ELF-1 (cell line): Measurements from ENCODE around the gene TSC1.
A peak's percentile ranks its signal among the peaks of the same experiment; 100 is the strongest.
"Not testable (repeated sequence)": the region's sequence is repeated elsewhere in the genome, so short reads cannot be mapped to it uniquely, and the experiment has no call there.

Experiments
- DNase-seq: peaks from one replicate; pipeline ENCODE4 v3.0.0-alpha.2; 2016; ENCODE audit warnings: low read depth, low spot score

TSC1 gene

DNA sequence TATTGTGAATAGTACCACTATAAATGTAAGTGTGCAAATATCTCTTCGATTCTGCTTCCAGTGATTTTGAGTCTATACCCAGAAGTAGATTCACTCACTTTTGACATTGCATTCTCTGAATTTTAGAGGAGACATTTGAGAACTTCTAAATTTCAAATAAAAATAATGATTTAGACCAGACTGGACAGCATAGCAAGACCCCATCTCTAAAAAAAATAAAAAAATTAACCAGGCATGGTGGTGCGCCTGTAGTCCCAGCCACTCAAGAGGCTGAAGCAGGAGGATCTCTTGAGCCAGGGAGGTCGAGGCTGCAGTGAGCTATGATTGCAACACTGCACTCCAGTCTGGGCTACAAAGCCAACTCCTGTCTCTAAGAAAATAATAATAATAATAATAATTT is 32.2 kb upstream of the TSC1 start:
- DNase-seq: no peak

DNA sequence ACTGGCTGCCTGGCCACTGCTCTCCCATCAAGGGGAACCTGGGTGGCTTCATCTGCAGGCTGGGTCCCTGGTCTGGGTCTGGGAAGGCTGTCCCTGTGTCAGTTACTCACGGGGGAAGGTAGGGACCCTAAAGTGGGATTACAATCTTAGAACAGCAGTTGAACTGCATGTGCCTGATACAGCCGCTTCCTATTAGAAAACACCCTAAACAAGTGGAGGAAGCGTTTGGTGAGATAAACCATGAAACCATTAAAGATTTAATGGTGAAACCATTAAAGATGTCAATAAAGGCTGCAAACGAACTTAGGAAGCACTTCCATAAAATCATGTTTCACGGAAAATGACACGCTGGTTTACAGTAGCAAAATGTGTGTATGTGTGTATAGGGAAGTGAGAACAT is 31.5 kb upstream of the TSC1 start:
- DNase-seq: no peak

DNA sequence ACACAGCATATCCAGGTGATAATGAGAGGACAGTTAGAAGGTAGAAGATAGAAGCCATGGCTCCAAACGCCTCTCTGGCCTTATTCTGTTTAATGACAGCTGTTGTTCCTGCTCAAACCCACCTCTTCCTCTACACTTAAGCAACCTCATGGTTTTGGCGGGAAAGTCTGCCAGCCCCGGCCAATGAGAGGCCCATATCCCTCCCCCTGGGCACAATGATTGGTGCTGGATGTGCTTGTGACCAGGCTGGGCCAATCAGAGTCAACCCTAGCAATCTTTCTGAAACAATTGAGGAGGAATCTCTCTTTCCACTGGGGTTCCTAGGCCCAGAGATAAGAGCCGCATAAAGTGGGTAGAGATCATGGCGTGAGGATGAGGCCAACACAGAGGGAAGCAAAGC is 29.3 kb upstream of the TSC1 start:
- peak; percentile 44 for DNase-seq

DNA sequence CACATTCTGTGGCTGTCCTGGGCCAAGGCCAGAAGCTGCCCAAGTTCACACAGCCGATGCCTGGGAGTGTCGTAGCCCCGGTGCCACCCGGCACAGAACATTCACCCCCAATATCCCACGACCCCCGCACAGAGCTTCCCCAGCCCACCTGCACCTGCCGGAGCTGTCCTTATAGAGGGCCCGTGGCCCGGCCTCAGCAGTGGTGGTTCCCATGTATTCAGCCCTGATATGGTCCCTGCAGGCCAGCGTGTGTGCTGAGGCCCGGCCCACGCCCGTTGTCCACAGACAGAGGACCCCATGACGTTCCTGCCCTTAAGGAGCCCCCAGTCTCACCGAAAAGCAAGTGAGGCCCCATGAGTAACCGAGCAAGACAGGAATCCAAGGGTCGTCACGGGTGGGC is 28.8 kb upstream of the TSC1 start:
- no peak for DNase-seq

DNA sequence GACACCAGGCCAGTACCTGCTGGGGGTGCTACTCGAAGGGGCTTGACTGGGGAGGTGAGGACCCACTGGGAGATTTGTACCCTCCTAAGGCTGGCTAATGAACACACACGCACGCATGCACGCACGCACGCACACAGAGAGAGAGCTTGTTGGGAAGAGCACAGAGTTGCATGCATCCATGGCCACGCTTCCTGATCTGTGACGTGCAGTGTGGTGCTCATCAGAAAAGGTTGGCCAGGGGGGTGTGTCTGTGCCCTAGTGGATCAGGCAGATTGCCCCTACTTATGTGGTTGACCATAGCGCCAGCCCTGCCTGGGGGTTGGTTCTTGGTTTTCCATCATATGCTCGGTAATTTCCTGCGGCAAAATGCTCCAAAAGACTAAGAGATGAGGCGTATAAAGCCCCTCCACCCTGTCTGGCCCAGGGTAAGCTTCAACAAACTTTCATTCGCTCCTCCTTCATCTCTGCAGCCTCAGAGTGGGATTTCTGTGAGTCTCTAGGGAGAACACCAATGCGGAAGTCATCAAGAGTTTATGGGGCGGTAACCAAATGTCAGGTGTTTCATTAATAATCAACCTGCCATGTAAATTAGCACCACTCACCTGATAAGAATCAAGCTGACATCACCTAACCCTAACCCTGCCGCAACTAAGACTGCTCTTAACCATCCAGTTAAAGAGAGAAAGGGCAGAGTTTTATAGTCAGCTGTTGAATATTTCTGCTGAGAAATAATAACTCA is 26.1 kb upstream of the TSC1 start:
- no peak for DNase-seq

DNA sequence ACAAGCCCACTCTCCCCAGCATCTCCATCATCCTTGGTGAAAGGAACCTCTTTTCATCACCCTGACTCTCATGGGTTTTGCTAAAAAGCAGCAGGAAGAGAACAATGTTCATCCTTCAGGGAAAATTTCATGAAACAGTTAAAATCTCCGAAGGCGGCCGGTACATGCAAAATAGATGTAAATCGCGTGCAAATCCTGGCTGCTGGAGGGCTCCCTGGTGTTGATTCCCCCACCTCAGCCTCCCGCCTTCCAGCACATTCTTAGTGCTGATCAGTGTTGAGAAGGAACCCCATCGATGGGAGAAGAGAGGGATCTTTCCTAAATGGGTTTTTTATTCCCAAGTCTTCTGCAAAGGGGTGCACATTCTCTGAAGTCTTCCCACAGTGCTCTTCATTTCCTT is 25.4 kb upstream of the TSC1 start:
- DNase-seq: no peak

DNA sequence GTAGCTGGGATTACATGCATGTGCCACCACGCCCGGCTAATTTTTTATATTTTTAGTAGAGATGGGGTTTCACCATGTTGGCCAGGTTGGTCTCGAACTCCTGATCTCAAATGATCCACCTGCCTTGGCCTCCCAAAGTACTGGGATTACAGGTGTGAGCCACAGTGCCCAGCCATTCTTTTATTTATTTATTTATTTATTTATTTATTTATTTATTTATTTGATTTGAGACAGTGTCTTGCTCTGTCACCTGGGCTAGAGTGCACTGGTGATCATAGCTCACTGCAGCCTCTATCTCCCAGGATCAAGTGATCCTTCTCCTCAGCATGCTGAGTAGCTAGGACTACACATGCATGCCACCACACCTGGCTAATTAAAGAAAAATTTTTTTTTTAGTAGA is 23.5 kb upstream of the TSC1 start:
- not testable (repeated sequence) for DNase-seq

DNA sequence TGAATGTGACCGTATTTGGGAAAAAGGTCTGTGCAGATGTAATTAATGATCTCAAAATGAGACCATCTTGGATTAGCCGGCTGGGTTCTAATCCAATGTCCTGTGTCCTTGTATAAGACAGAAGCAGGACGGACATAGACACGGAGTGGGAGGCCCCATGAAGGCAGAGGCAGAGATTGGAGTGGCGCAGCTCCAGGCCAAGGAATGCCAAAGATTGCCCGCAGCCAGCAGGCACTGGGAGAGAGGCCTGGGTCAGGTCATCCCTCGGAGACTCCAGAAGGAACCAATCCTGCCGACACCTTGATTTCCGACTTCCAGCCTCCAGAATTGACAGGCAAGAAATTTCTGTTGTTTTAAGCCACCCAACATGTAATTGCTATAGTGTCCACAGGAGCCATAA is 21.1 kb upstream of the TSC1 start:
- no peak for DNase-seq

DNA sequence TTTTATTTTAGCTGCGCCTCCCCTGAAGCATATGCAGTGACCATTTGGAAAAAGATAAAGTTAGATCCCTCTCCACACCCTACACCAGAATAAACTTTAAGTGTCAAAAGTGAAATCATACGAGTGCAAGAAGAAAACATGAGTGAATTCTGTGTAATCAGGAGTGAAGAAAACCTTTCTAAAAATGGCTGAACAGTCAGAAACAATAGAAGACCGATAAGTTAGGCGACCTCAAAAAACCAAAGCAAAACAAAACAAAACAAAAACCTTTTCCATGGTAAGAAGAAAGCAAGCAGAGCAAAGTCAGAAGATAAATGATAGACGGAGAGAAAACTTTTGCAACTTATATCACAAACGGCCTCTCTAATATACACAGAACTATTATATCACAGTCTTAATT is 16.6 kb upstream of the TSC1 start:
- no peak for DNase-seq

DNA sequence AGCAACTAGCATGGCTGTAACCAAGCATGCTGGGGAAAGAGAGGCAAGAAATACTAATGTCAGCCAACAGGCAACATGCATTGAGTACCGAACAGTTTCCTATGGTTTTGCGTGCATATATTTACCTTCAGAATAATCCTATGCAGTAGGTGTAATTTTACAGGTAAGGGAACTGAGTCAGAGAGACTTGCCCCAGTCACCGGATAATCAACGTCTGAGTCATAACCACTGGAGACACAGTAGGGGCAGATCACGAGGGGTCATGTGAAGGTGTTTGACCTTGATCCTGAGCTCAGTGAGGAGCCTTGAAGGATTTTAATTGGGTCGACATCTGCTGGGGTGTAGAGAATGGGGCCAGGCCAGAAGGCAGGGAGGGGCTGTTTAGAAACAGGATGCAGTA is 13.4 kb upstream of the TSC1 start:
- DNase-seq: no peak

DNA sequence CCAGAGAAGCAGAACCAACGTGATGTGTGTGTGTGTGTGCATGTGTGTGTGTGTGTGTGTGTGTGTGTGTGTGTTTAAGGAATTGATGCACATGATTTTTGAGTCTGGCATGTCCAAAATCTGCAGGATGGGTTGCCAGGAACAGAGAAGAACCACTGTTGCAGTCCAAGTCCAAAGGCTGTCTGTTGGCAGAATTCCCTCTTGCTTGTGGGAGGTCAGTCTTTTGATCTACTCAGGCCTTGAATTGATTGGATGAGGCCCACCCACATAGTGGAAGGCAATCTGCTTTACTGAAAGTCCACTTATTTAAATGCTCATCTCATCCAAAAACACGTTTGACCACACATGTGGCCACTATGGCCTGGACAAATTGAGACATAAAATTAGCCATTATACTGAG is 11.4 kb upstream of the TSC1 start:
- no peak for DNase-seq

DNA sequence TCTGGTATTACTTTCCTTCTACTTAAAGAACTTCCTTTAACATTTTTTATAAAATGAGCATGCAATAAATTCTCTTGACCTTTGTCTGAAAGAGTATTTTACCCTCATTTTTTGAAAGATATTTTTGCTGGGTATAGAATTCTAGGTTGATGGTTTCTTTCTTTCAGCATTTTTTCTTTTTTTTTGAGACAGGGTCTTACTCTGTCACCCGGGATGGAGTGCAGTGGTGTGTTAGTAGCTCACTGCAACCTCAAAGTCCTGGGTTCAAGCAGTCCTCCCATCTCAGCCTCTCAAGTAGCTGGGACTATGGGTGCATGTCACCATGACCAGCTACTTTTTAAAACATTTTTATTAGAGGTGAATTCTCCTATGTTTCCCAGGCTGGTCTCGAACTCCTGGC is 10.7 kb upstream of the TSC1 start:
- no peak for DNase-seq

DNA sequence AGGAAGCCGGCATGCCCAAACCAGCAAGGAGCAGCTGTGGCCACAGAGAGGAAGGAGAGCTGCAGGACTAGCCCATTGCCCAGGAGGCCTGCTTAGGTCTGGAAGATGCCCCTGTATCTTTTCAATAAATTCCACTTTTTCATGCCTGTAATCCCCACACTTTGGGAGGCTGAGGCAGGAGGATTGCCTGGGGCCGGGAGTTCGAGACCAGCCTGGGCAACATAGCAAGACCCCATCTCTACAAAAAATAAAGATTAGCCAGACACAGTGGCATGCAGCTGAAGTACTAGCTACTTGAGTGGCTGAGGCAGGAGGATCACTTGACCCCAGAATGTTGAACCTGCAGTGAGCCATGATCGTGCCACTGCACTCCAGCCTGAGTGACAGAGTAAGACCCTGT is 5.3 kb upstream of the TSC1 start:
- no peak for DNase-seq

DNA sequence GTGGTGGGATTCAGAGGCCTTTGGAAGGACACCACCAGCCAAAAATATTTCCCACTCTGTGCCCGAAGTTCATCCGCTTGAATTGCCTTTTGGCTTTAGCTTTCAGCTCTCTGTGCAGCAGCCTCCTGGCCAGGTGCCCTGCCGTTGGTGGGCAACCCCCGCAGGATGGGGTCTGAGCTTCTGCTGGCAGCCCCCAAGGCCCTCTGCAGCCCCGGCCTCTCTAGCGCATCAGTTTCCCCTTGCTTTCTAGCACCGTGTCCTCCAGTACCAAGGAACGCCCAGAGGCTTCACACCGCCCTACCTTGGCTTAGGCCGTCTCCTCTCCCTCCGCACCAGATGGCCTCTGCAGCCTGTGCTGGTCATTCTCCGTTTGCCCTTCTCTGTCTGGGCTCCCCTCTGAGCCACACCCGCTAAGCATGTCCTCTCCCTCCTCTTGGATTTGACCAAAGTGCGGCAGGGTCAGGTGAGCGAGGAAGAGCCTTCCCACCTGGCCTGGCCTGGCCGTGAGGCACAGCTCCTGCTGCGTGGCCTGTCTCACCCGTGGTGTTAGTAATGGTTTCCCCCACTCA is 4.2 kb upstream of the TSC1 start:
- DNase-seq: no peak

DNA sequence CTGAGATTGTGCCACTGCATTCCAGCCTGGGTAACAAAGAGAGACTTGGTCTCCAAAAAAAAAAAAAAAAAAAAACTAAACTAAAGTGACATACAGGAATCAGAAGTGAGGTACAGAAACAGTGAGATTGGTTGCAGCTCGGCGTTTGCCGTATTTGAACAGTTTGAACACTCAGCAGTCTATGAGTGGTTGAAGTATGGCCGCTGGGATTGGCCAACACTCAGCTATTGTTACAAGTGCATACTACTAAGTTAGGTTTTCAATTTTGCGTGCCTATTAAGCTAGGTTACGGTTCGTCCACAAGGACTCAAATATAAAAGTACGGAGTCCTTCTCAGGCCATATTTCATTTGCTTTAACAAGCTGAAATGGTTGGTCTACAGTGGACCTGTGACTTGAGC is 3.3 kb upstream of the TSC1 start:
- no peak for DNase-seq

DNA sequence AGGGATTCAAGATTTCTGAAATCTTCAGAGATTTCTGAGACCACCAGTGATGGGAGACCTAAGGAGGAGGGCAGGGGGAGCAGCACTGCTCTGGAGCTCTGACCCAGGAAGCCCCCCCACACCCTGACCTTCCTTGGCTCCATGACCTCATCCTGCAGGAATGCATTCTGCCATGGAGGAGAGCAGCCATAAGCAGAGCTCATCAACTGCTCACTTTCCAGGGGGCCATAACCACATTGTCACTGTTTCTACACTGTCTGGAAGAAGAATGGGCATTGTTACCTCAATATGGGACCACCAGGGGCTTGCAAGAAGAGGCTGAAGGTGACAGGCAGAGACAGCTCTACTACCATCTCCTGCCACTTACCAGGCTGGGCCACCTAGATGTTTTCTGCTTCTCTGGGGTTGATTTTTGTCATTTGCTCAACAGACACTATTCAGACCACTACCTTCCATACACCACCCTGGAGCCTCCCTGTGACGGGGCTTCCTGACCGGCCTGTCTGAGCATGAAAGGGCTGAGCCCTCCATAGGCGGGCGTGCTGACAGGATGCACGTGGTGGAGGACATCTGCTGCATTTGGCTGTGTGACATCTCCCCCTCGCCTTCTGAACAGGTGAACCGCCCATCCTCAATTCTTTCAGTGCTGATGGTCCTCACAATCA is 2.3 kb upstream of the TSC1 start:
- DNase-seq: peak; percentile 55

DNA sequence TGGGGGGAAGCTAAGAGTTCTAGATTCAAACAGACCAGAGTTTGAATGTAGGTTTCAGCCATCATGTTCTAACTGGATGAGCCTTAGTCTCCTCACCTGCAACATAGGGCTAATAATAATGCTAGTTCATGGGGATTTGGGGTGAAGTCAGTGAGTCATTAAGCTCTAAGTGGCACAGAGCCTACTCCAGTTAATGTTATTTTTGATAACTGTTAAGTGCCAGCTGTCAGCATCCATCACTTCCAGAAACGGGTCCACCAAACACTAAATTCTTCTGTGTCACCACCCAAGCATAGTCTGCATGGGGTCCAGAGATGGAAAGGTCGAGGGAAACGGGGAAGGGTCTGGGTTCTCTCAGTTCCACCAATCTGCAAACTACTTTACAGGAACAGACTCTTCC is 1.8 kb upstream of the TSC1 start:
- DNase-seq: no peak

DNA sequence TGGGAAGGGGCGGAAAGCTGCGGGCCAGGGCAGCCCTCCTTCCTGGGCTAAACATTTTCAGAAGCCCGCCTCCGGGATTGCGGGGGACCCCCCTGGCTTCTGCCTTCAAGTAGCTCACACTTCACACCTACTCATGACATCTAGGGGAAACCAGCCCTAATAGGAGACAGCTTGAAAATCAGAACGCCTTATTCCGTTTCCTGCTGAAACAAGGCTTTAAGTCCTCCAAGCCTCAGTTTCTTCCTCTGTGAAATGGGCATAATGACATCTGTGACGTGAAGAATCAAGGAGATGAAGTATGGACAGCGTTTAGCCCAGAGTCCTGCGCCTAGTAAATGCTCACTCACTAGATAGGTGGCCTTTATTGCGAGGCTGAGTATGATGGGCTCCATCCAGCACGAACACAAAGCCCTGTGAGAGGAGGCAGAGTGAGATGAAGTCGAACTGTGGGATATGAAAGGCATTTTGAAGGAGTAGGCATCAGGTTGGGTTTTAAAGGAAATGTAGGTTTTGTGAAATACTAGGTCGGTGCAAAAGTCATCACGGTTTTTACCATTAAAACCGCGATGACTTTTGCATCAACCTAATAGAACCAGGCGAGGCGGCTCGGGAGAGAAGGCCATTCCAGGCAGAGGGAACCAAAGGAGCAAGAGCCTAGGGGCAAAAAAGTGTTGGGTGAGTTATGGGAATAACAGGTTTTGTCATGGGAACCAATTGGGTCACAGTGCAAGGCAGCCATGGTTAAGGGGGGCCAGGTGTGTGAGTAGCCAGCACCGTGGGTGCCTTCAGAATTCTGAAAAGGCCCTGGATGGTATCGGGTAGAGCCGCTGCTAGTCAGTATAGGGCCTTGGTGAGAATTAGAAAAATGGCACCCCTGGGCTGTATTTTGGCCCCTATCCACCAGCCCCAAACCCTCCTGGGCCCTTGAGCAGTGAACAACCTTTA is 1.0 kb upstream of the TSC1 start:
- DNase-seq: no peak

DNA sequence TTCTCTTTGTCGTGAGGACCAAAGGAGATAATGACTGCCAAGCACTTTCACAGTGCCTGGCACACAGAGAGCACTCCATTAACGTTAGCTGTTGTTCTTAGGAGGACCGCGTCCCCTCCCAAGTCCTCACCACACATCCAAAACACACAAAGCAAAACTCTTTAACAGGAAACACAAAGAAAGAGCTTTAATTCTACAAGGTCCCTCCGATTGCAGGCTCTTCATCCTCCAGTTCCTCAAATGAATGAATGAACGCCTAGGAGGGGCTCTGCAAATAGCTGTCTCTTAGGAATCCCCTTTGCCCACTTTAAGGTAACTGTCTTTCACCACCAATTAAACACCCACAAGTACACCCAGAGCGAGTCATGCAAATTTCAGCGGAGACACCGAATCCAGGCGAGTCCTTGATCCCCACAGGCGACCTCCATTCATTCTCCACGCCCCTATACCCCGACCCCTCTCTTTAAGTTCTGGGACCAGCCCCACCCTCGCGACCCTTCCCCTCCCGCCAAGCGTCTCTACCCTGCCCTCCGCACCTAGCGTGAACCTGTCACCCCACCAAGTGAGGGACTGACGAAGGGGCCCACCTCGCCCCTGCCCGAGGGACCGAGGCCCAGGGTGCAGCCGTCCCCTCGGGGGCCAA is 644 bp downstream of the TSC1 start:
- peak; percentile 28 for DNase-seq

DNA sequence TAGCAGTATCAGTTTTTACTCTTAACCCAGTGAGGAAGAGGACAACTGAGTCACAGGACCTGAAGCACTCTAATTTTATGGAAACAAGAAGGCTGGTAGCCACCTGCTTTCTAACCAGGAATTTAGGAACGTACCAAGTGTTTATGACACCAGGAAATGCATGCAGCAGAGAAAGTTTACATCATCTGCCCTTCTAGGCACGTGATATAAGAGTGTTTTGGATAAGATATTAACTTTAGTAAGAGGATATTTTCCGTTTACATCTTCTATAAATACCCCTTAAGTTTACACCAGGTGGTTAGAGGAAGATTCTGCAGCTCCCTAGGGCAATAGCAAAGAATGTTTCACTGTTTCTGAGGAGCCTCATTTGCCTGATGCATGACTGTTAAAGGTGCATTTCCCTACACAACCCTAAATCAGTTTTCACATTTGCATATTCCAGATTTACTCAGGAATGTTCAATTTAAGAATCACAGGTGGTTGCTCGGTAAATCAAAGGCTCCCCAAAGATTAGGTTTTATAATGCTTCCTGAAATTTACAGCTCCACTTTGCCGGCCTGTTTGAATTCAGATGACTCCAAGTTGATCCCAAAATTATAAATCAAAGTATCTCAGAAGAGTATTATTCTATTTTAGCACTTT is 1.8 kb downstream of the TSC1 start:
- no peak for DNase-seq

DNA sequence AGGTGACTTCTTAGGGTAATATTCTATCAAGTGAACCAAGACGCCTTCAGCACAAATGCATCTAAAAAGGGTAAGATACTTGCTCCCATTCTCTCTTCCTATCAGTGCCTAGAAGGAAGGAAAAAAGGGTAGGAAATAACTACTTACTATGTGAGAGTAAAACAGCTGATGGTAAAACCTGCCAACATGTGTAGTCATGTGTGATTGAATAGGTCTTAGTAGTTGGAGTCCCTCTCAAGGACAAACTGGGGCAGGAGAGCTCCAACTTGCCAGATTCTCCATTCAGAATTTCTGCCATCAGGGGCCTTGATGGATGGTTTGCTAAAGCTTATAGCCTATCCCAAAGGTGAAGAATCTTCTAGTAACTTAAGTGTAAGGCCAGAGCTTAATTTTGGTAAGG is 5.2 kb downstream of the TSC1 start:
- DNase-seq: no peak
